GM21381 (cell line): ENCODE data around the gene NPBWR2.
"Not testable (repeated sequence)": the region's sequence is repeated elsewhere in the genome, so short reads cannot be mapped to it uniquely, and the experiment has no call there.

Experiments
- ATAC-seq: cut with Tn5 transposase; IDR thresholded peaks from one replicate; pipeline ENCODE4 v1.9.1; 2021; ENCODE audit warnings: mild to moderate bottlenecking, moderate library complexity; ENCODE audit not compliant: unreplicated experiment

NPBWR2 gene

GRCh38 chr20:64090165-64090564, 17.2 kb downstream of the NPBWR2 start:
- no peak for ATAC-seq

GRCh38 chr20:64088586-64088985, 18.8 kb downstream of the NPBWR2 start:
- not testable (repeated sequence) for ATAC-seq

DNA sequence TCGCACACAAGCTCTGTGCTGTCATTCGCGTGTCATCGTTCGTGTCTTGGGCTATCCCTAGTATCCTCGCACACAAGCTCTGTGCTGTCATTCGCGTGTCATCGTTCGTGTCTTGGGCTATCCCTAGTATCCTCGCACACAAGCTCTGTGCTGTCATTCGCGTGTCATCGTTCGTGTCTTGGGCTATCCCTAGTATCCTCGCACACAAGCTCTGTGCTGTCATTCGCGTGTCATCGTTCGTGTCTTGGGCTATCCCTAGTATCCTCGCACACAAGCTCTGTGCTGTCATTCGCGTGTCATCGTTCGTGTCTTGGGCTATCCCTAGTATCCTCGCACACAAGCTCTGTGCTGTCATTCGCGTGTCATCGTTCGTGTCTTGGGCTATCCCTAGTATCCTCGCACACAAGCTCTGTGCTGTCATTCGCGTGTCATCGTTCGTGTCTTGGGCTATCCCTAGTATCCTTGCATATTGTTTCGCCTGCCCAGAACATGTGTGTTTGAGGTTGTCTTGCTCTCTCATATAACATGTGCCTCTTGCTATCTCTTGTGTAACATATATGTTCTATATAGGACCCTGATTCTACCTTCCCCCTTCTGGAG, 20.0 kb downstream of the NPBWR2 start:
- not testable (repeated sequence) for ATAC-seq

GRCh38 chr20:64086801-64087200, 20.6 kb downstream of the NPBWR2 start:
- no peak for ATAC-seq

- no peak for ATAC-seq
Measured at GRCh38 chr20:64084685-64085152, 22.6 kb downstream of the NPBWR2 start.

DNA sequence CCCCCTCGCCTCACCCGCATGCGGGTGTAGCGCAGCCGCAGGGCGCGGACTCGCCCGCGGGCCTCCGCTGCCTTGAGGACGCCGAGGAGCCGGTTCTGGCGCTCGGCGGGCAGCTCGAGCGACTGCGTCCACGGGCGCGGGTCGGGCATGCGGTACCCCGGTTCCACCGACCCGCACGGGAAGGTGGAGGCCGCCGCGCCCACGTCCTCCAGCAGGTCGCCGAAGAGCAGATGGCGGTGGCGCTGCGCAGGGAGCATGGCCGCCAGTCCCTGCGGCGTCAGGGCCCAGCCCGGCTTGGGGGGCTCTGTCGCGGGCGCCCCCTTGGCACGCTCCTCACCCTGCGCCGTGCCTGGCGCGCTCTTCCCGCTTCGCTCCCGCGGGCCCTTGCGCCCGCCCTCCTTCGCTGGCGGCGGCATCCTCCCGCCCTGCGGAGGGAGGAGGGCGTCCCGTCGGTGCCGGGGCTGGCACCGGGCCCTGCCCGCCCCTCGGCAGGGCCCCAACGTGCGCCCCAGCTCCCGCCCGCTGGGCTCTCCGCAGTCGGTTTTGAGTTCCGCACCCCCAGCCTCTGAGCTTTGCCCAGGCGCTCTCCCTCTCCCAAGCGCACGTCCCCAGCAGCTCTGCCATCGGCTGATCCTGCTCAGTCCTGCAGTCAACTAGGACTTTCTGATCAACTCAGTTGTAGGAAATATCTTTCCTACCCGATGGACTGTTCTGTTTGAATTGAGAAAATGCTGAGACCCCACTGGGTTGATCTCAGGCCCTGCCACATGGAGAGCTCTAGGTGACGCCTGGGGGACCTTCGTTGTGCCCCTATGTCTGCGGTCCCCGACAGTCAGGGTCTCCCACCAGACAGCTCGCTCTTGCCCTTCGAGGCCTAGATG, 23.3 kb downstream of the NPBWR2 start, which contains the start of gene LKAAEAR1:
TSS of gene LKAAEAR1 (minus strand) at position 595 of the 881 bp plus-strand sequence. CDS start at position 416, 179 bp downstream.
- ATAC-seq = no peak

DNA sequence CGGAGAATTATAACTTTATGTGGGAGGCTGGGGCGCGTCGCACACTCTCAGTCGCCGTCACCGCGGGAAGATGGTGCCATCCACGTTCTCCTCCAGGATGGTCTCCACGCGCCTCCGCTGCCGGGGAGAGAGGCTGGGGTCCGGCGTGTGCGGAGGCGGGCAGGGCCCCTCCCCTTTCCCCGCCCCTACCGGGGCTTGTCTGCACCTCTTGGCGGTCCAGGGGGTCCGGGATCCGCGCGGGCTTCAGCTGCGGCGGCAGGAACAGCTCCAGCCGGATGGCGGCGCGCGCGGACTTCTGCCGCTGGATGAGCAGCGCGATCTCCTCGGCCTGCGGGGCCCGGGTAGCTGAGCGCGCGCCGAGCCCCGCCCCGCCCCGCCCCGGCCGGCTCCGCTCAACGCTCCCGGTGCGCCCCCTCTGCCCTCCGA, 24.0 kb downstream of the NPBWR2 start:
- ATAC-seq = no peak

- no peak for ATAC-seq
Measured at GRCh38 chr20:64082820-64083377, 24.5 kb downstream of the NPBWR2 start.

- no peak for ATAC-seq
Measured at GRCh38 chr20:64082126-64082731, 25.1 kb downstream of the NPBWR2 start.

- no peak for ATAC-seq
Measured at GRCh38 chr20:64081624-64081964, 25.8 kb downstream of the NPBWR2 start.

DNA sequence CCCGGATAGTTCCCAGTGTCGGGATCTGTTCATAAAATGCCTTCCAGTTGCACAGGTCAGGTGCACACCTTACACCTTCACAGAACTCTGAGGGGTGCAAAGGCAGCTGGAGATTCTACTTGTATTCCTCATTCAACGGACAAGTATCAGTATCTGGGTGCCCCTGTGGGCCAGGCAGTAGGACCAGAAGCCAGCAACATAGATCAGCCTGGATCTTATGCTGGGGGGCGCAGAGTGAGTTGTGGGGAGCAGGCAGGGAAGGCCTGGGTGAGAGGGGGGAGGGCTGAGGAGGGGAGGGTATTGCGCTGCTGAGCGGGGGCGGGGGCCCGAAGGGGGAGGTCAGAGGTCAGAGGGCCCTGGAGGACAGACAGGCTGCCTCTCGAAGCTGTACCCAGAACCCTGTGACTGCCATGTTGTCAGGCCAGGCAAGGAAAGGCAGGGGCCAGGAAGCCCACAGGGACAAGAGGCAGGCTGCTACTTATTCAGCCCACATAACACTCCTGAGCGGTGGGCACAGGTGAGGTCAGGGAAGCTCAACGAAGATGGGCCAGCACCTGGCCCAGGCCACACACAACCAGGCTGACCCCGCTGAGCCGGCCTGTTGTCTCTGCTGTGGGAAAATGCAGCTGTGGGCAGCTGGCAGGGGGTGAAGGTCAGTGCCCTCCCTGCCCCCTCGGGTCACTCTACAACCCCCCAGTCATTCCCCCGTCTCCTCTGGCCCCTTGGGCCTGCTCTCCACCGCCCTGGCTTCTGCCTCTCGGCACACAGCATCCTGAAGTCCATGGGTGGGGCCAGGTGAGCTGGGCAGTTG, 26.3 kb downstream of the NPBWR2 start:
- ATAC-seq = no peak

DNA sequence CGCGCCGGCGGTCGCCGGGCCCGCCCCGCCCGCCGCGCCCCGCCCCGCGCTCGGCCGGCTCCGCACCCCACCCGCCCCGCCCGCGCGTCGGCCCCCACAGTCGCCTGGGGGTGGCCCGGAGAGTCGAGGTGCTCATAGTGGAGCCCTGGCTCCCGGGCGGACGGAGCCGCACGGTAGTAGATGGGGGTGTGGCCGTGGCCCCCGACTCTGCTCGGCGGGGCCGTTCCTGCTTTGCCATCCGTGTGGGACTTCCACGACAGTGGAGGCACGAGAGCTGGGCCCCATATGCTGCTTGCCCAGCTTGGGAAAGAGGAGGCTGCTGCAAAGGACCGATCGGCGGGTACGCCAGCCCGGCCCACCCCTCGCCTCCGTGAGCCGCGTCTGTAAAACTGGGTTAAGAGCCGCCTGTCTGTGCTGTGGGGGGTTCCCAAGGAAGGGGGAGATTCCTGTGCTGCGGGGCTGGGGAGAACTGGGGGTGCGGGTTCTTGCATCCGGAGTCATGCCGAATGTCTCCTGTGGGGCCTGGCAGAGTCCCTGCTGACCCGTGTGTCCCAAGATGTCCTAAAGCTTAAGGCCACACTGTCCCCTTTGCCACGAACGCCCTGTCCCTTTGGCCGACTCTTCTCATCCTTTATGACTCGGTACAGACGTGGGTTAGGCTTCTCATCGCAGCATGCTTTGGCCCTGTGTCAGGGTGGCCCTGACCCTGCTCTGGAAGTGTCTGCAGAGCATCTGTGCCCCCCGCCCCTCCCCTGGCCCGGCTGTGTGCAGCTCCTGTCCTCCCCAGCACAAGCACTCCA, 27.2 kb downstream of the NPBWR2 start, which contains the start of gene OPRL1:
TSS of gene OPRL1 (plus strand) at position 70 of the 800 bp plus-strand sequence. CDS start 12,639 bp downstream, outside the sequence.
- no peak for ATAC-seq

- peak; percentile 44 for ATAC-seq
Measured at GRCh38 chr20:64079273-64080012, 27.9 kb downstream of the NPBWR2 start, which contains the start of gene RGS19. TSS of gene RGS19 (minus strand) at chr20:64079518. CDS start at chr20:64076886, 2,632 bp downstream.

- no peak for ATAC-seq
Measured at GRCh38 chr20:64078934-64079272, 28.5 kb downstream of the NPBWR2 start.

DNA sequence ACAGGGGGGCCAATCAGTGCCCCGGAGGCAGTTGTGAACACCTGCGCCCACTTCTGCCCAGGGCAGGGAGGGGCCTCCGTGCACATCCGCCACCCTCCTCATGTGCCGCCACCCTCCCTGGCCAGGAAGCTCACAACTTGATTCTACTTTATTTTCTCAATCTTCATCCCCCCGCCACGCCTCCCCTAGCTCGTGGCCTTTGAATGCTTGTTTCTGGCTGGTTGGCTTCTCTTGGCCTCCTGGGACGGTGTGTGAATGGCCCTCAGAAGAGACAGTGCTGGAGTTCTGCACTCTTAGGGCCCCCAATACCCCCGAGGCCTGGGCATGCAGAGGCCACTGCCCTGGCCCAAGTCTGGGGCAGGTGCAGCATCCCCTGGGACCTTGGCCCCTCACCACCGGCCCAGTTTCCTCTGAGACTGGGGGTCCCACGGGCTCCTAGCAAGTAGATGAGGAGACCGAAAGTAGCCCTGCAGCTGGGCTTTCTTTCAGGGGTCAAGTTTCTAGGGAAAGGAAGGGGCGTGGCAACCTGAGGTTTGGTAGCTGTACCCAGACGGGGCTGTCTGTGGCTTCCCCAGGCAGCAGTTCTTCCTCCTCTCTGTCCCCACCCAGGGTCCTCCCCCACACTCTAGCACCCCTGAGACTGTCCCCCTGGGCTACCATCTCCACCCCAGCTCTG, 29.4 kb downstream of the NPBWR2 start:
- no peak for ATAC-seq

DNA sequence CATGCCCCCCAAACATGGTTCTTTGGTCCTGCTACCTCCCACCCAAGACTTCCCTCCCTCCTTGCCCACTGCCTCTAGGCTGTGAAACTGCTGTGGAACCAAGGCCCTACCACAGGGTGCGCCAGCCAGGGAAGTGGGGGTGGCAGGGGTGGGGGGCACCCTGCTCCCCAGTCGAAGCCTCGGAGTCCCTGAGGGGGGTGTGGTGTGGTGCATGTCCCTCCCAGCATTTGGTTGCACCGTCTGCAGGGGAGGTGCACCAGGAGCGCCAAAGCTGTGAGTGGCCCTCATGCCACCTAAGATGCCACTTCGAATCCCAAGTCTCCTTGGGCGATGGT, 29.9 kb downstream of the NPBWR2 start:
- ATAC-seq = no peak

GRCh38 chr20:64077094-64077493, 30.3 kb downstream of the NPBWR2 start:
- no peak for ATAC-seq
